Keratinocyte (primary cell): ENCODE results near the gene KMT2E. TPM values are rescaled to one million over a fixed set of nuclear protein-coding genes. Genes with fewer than 3 reads are reported as not detected.

Experiments used
- DNase-seq: peaks from one replicate; pipeline ENCODE4 v3.0.0-alpha.2; 2011; ENCODE audit warnings: low read depth, missing footprints, low spot score
- FAIRE-seq: peaks from 2 replicates; lab custom pipeline; 2011; peaks lifted over from hg19 to GRCh38; lab: Jason Lieb, UNC
- H2AFZ ChIP-seq: 2 replicates; pipeline ENCODE4 v1.6.0; 2012; ENCODE audit warnings: low read length, control low read depth, inconsistent platforms; ENCODE audit not compliant: control insufficient read depth
- H3K27ac ChIP-seq: 2 replicates; pipeline ENCODE4 v1.5.1; 2011; ENCODE audit warnings: low read length; ENCODE audit not compliant: control insufficient read depth, insufficient read depth
- H3K27me3 ChIP-seq: 3 replicates; pipeline ENCODE4 v1.6.0; 2011; ENCODE audit warnings: low read length; ENCODE audit not compliant: control insufficient read depth, insufficient read depth; ENCODE audit errors: extremely low read depth
- H3K36me3 ChIP-seq, 2 experiments: 2 replicates in 1 of 2; 3 replicates in 1 of 2; pipeline ENCODE4 v1.5.1; 2011; ENCODE audit warnings: low read length in 2 of 2, mild to moderate bottlenecking in 1 of 2; ENCODE audit not compliant: control insufficient read depth in 2 of 2, insufficient read depth in 2 of 2; ENCODE audit errors: extremely low read depth in 1 of 2
- H3K4me1 ChIP-seq: 3 replicates; pipeline ENCODE4 v1.5.1; 2011; ENCODE audit warnings: low read length; ENCODE audit not compliant: control insufficient read depth, insufficient read depth; ENCODE audit errors: extremely low read depth
- H3K4me2 ChIP-seq: 3 replicates; pipeline ENCODE4 v1.6.0; 2011; ENCODE audit warnings: low read depth, low read length; ENCODE audit not compliant: control insufficient read depth, insufficient read depth; ENCODE audit errors: extremely low read depth
- H3K4me3 ChIP-seq, 3 experiments: fragments of 200-600 bp in 1 of 3; sonication (generic) in 1 of 3; 2 replicates in 2 of 3; 3 replicates in 1 of 3; pipeline ENCODE4 v1.5.1; 2011 to 2016; ENCODE audit warnings: low read length in 3 of 3, mild to moderate bottlenecking in 3 of 3, control low read depth in 2 of 3, inconsistent platforms in 1 of 3, low read depth in 1 of 3, mixed read lengths in 1 of 3, mixed run types in 1 of 3, moderate library complexity in 1 of 3; ENCODE audit not compliant: control insufficient read depth in 2 of 3, insufficient read depth in 2 of 3; ENCODE audit errors: extremely low read depth in 1 of 3
- H3K79me2 ChIP-seq: 2 replicates; pipeline ENCODE4 v1.6.0; 2012; ENCODE audit warnings: low read length; ENCODE audit not compliant: control insufficient read depth, insufficient read depth
- H3K9ac ChIP-seq: 3 replicates; pipeline ENCODE4 v1.6.0; 2011; ENCODE audit warnings: low read length; ENCODE audit not compliant: control insufficient read depth, insufficient read depth; ENCODE audit errors: extremely low read depth
- H3K9me1 ChIP-seq: 3 replicates; pipeline ENCODE4 v1.6.0; 2011; ENCODE audit warnings: low read length; ENCODE audit not compliant: control insufficient read depth, insufficient read depth; ENCODE audit errors: extremely low read depth
- H3K9me3 ChIP-seq: 2 replicates; pipeline ENCODE4 v1.5.1; 2012; ENCODE audit warnings: low read depth, low read length; ENCODE audit not compliant: control insufficient read depth
- H4K20me1 ChIP-seq: 3 replicates; pipeline ENCODE4 v1.6.0; 2011; ENCODE audit warnings: low read length; ENCODE audit not compliant: control insufficient read depth, insufficient read depth; ENCODE audit errors: extremely low read depth
- EZH2 ChIP-seq: IDR thresholded peaks from one replicate; pipeline ENCODE4 v1.6.1; 2012; ENCODE audit warnings: inconsistent platforms, mild to moderate bottlenecking, low read length, moderate library complexity
- dilution Hi-C: fragments of 300-500 bp; cut with MboI; formaldehyde crosslinking; loops from one replicate; pipeline ENCODE4 v1.7.0; 2020; ENCODE audit warnings: low sequenced_read_pairs; ENCODE audit not compliant: extremely low pct_ligation_motif_present
- polyA plus RNA-seq, 5 experiments: library from polyadenylated mRNA; depleted of rRNA in 3 of 5; stranded (reverse) in 3 of 5; stranded (forward) in 1 of 5; unstranded in 1 of 5; fragments of >200 nt; gene quantifications; 1 replicate in 1 of 5; 2 replicates in 3 of 5; 3 replicates in 1 of 5; pipeline versions ENCODE4 v1.2.1 to v1.2.3, GENCODE V29; 2011 to 2012; ENCODE audit warnings: missing spikeins in 2 of 5, low read depth in 1 of 5, low replicate concordance in 1 of 5
- TF ChIP-seq, protein P1 (sequence below), 3 experiments: IDR thresholded peaks in 1 of 3; conservative IDR thresholded peaks in 1 of 3; optimal IDR thresholded peaks in 1 of 3; 2 replicates in 2 of 3; 3 replicates in 1 of 3; pipeline versions ENCODE3 to v1.5.1; 2011; ENCODE audit warnings: low read length in 3 of 3, mild to moderate bottlenecking in 3 of 3, moderate library complexity in 2 of 3, control low read depth in 1 of 3, inconsistent platforms in 1 of 3; ENCODE audit not compliant: insufficient read depth in 2 of 3; ENCODE audit errors: extremely low read depth in 1 of 3

Gene KMT2E
- polyA plus RNA-seq, 1 donor (not counting 4 experiments of a cell fraction or from before 2014, with no cell fraction given): 12.9 TPM

DNA sequence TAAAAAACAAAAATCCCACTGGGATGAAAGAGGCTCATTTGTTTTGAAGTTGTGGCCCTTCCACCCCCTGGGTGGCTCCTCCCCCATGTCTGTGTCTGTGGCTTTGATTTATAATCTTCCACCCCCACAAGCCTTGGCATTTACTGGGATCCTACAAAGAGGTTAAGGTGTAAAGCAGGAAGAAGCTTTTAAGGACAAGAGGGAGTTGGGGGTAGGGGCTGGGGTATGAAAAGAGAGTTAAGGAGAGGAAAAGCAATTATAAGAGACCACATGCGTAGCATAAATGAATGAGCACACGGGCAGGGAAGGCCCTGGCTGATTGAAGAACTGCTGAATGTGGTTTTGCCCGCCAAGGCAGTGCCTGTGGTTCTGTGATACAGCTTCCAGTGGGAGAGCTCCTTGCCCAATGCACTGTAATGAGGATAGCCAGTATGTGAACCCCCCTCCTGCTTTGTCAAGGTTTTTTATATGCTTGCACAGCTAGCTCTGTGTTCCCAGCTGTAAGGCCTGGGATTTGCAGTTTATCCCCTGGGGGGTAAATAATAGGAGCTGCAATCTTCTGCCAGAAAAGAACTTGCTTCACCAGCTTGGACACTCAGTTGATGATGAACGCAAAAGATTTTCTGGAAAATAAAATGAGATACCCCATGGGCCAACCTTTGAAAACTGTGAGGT, 34.7 kb upstream of the KMT2E start:
- Histone ChIP-seq H3K9me3 (no peaks in the 10 kb centered on the region), H3K27ac (peak overlapping the region; percentile 87), H3K4me2 (peak overlapping the region; percentile 46), H3K36me3 (peaks cover 0 to under 1% of the 10 kb centered on the region in 2 experiments), H3K27me3 (no peaks in the 10 kb centered on the region), H3K4me1 (peaks cover 57% of the 10 kb centered on the region), H3K9ac (peak overlapping the region; percentile 64), H3K9me1 (no peaks in the 10 kb centered on the region), H4K20me1 (no peaks in the 10 kb centered on the region), H3K79me2 (peaks cover 16% of the 10 kb centered on the region), H3K4me3 (peak overlapping the region in 1 of 3 experiments; percentile 27), H2AFZ (no peak overlapping the region)
- DNase-seq: no peak
- TF ChIP-seq, protein P1, sequence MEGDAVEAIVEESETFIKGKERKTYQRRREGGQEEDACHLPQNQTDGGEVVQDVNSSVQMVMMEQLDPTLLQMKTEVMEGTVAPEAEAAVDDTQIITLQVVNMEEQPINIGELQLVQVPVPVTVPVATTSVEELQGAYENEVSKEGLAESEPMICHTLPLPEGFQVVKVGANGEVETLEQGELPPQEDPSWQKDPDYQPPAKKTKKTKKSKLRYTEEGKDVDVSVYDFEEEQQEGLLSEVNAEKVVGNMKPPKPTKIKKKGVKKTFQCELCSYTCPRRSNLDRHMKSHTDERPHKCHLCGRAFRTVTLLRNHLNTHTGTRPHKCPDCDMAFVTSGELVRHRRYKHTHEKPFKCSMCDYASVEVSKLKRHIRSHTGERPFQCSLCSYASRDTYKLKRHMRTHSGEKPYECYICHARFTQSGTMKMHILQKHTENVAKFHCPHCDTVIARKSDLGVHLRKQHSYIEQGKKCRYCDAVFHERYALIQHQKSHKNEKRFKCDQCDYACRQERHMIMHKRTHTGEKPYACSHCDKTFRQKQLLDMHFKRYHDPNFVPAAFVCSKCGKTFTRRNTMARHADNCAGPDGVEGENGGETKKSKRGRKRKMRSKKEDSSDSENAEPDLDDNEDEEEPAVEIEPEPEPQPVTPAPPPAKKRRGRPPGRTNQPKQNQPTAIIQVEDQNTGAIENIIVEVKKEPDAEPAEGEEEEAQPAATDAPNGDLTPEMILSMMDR (optimal IDR thresholded peaks at IDR 0.05 in 1 of 3, IDR thresholded peaks at IDR 0.05 in 1 of 3, conservative IDR thresholded peaks at IDR 0.05 in 1 of 3; ENCODE audit: extremely low read depth in 1 of 3, insufficient read depth in 2 of 3, low read length in 3 of 3): no peak
- no peak for TF ChIP-seq EZH2
- FAIRE-seq: no peak
- dilution Hi-C loops: no loop called here

DNA sequence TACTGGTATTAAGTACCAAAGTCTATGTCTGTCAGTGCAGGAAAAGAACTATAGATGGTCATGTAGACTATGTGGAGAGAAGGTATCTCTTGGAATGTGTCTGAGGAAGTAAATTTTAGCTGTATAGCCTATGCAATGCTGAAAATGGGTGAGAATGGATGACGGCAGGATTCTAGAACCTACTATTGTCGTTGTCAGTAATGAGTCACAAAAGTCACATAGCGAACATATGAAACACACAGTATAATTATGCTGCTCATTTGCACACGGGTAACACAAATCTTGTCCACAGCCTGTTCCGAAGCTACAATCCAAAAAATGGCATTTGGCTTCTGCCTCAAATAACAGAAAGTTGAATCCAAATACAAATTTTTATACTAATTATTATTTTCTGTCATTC, 33.6 kb upstream of the KMT2E start:
- H3K4me3 ChIP-seq: peak overlapping the region in 1 of 3 experiments; percentile 11
- peaks cover 65% of the 10 kb centered on the region for H3K4me1 ChIP-seq
- no peak for TF ChIP-seq EZH2
- TF ChIP-seq, protein P1 (optimal IDR thresholded peaks at IDR 0.05 in 1 of 3, IDR thresholded peaks at IDR 0.05 in 1 of 3, conservative IDR thresholded peaks at IDR 0.05 in 1 of 3; ENCODE audit: extremely low read depth in 1 of 3, insufficient read depth in 2 of 3, low read length in 3 of 3): no peak
- FAIRE-seq (peak; percentile 20), DNase-seq (no peak)
- H3K27ac ChIP-seq: peak overlapping the region; percentile 87
- H3K27me3 ChIP-seq: no peaks in the 10 kb centered on the region
- H3K9me1 ChIP-seq: no peaks in the 10 kb centered on the region
- H3K36me3 ChIP-seq: peaks cover 0 to 5% of the 10 kb centered on the region in 2 experiments
- H3K4me2 ChIP-seq: peak overlapping the region; percentile 46
- dilution Hi-C loops: no loop called here
- H4K20me1 ChIP-seq: no peaks in the 10 kb centered on the region
- peak overlapping the region; percentile 64 for H3K9ac ChIP-seq
- peaks cover 22% of the 10 kb centered on the region for H3K79me2 ChIP-seq
- no peaks in the 10 kb centered on the region for H3K9me3 ChIP-seq
- no peak overlapping the region for H2AFZ ChIP-seq
